Measurements from ENCODE around the gene ISYNA1.

ISYNA1 gene

DNA sequence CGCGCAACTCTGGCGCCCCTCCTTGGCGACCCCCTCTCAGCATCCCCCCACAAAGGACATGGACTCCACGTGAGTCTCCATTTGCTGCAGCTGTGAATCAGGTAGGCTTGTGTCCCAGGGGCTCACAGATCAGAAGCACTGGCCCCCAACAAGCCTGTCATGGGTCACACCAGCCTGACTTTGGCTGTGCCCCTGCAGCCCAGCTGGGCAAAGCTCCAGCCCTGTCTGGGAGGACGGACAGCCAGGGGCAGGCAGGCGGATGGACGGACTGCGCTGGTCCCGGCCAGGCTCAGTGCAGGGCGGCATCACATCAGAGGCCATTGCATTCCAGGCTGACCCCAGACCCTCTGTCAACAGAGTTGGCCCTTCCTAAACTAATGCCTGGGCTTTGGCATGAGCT is 28.4 kb upstream of the ISYNA1 start:
- DNase-seq, result no peak

DNA sequence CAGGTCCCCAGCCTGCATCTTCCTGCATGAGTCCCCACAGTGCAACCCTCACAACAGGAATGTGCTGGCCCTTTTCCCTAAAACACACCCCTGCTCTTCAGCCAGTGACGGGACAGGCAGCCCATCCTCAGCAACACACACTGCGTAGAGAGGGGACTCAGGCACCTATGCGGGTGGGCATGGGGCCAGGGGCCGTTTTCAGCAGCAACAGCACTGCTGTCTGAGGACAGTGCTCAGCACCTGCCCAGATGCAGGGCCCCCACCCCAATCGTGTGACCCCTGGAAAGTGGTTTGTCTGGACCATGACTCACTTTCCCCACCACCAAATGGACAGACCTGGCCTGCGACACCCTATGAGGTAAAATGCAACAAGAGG is 28.0 kb upstream of the ISYNA1 start:
- DNase-seq, result no peak

DNA sequence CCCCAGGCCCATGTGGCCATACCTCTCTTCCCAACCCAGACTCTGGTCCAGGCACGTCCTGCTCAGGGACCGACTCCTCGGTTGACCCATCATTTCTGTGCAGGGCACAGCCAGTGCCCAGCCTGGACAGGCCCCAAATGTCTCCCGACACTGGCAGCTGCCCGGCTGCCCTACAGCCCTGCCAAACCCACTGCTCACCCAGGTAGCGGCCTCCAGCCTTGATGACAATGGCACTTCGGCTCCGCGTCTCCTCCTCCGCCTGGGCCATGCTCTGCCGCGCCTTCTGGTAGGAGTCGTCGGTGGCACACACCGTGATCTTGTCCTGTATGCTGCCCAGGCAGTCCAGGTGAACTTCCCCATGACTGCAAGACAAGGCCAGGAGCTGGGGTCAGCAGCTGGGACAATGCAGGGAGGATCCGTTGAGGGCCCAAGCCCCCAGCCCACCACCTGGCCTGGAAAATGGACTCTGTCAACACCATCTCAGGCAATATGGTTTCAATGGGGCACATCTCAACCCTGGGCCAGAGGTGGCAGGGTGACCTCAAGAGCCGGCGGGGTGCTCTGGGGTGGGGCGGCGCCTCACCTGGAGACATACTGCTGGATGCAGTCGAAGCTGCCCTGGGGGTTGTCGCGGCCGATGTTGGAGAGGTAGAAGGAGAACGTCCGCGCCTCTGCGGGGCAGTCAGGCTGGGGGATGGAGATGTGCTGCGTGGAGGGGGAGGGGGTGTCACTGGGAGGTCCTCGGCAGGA is 27.5 kb upstream of the ISYNA1 start:
- DNase-seq, result no peak

DNA sequence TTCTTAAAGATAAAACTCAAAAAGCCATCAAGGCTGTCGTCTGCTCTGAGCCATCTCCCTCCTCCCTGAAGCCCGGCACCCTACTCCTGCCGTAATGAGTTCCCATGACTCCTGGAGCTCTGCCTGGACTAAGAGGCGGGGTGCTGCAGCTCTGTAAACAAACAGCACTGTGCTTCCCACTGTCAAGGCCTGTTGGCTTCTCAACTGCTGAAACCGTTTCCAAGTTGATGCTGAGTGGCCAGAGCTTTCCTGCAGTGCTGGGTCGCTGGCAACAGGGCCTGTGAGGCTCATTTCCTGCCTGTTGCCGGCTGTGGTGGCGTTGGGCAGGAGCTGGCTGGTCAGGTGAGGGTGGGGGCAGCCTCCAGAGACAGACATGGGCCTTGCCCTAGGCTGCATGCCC is 26.7 kb upstream of the ISYNA1 start:
- DNase-seq, result no peak

DNA sequence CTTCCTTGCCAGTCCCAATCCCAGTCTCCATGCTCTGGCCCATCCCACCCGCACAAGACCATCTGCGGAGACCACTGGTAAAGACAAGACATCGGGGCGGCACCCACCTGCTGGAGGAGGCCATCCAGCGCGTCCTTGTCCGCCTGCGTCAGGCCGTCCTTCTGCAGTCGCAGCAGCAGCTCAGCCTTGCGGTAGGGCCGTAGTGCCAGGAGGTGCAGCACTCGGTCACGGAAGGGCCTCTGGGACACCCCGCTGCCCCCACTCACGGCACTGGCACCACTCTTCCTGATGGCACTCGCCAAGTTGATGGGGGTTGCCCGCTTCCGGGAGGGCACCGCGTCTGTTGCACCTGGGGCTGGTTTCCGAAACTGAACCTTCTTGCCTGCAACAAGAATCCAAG is 23.5 kb upstream of the ISYNA1 start:
- DNase-seq, result no peak

DNA sequence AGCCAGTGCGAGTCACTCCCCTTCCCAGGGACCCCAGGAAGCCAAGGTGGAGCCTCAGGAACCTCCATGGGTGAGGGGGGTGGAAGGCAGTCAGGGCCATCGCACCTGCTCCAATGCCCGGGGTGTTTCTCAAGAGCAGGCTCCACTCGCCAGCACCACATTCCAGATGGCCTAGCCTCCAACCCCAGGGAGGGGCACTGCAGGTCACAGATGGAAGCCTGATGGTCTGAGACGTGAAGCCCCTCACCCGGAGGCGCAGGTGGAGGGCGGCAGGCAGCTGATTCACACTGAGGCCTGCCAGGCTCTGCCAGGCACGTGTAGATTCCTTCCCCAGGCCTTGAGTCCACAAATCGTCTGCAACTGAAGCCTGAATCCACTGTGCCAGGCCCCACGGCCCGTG is 23.0 kb upstream of the ISYNA1 start:
- no peak for DNase-seq

DNA sequence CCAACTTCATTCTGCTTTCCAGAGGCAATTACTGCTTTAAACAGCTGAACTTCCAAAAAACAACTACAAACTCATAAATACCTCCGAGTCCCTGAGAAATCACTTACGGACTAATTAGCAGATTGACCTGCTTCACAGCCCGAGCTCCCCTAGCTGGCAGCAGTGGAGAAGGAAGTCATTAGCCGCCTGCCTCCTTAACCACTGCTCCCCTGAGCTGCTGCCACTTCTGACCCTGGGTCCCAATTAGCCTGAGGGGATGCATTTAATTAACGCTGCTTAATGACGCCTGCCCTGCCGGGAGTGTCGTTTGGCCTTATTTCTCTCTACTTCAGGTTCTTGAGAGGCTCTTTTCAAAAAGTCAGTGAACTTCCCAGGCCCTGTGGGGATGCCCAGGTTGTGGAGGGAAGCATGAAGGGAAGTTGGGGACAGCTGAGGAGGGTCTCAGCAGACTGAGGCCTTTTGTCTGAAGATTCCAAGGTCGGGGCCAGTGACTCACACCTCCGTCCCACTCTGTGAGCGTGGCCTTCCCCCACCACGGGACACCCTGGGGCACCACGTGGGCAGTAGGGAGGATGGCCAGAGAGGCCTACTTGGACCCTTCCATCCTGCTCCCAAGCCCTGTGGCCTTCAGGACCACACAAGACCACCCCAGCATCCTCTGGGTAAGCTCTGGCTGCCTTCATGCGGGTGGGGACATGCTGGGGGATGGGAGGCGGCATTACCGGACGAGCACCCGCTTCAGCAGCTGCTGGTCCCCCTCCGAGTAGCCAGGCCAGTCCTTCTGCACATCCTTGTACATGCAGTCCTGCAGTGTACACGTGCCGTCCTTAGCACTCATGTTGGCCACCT is 19.8 kb upstream of the ISYNA1 start:
- no peak for DNase-seq

DNA sequence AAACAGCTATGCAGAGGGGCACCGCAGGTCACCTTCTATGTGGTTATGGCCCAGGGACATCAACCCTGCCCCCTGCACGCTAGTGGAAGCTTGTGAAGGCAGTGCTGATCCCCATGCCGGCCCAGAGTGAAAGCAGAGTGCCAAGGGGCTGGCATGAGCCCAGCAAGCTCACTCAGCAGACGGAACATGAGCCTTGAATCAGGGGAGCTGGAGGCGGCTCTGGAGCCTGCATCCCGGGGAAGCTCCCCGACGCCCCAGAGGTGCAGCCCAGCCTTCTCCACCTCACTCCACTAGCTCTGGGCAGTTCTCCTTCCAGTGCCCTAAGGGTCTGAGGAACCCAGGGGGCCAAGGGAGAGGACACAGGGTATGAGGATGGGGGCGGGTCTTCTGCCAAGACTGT is 19.0 kb upstream of the ISYNA1 start:
- DNase-seq, result no peak

DNA sequence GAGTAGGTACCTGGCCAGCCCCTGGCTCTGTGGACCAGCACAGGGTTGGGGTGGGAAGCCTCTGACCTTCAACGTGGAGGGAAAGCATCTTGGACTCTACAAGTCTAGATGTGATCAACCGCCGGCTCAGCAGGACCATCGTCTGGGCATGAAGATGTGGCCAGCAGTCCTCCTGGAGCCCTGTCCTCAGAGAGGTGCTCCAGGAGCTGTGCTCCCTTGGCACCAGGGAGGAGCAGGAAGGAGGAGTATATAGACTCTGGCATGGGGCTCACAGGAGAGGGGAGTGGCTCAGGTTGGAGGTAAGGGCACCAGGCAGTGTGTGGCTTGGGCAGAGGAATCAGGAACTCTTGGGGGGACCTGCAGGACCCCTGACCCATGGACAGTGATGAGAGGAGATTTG is 18.3 kb upstream of the ISYNA1 start:
- no peak for DNase-seq

DNA sequence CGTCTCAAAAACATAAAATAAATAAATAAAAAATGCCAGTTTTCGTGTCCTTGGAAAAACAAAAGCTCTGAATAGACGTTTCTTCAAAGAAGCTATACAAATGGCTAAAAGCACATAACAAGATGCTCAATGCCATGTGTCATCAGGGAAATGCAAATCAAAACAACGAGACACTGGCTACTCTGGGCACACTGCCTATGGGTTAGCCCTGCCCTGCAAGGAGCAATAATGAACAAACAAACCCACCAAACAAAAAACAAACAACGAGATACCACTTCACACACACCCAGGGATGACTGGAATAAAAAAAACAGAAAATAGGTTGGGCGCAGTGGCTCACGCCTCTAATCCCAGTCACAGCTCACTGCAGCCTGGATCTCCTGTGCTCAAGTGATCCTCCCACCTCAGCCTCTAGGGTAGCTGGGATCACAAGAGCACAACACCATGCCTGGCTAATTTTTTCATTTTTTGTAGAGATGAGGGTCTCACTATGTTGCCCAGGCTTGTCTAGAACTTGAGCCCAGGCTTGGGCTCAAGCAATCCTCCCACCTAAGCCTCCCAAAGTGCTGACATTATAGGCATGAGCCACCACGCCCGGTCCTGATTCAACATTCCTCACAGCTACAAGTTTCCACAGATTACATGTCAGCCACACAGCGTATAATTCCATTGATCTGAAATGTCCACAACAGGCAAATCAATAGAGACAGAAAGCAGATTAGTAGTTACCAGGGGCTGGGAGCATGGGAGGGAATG is 15.5 kb upstream of the ISYNA1 start:
- DNase-seq, result no peak

DNA sequence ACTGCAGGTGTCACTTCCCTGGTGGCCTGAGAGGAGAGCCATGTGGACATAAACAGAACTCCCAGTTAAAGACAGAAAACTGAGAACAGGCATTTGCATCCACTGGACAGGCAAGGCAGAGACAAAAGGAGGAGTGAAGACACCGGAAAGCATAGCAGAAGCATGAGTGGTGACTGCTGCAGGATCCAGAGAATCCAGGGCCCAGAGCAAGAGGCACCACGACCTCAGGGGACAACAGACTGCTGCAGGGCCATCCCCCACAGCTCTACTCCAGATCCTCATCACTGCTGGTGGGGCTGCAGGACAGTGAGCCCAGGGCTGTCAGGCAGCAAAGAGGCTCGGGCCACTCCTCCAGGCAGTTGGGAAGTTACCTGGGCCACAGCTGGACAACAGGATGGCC is 14.5 kb upstream of the ISYNA1 start:
- no peak for DNase-seq

DNA sequence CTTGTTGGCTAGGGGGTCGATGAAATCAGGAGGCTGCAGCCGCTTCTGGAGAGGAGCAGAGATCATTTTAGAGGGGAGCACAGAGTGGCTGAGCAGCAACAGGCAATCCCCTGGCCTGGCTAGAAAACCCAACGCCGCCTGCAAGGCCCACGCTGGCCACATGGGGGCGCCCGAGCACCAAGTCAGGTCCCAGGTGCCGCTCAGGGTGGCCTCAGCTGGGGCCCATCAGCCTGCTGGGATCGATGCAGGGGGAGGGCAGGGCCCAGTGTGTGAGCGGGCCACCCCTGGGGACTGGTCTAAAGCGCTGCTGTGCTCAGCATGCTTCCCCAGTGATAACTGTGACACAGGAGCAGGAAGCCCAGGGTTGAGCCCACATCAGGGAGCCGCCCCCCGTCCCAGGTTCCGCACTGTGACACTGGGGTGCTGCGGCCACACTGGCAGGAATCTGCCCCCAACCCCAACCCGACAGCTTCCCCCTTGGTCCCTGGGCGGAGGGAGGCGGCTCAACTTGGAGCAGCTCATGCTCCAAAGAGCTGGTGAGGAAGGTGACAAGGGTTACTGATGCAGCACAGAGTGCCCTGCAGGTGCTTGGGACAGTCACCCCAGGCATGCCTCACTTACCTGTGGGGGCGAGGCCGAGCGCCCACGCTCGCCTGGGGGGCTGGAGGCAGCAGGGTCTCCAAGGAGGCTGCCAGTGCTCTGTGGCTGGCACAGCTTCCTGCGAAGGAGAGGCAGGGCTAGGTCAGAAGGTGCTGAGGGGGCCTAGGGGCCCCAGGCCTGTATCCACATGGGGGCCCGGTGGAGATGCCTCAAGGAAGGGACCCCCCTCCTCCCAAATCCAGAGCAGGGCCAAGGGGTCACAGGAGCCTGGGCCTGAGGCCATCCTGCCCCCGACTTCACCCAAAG is 13.3 kb upstream of the ISYNA1 start:
- DNase-seq, result peak; percentile 84 to 86

DNA sequence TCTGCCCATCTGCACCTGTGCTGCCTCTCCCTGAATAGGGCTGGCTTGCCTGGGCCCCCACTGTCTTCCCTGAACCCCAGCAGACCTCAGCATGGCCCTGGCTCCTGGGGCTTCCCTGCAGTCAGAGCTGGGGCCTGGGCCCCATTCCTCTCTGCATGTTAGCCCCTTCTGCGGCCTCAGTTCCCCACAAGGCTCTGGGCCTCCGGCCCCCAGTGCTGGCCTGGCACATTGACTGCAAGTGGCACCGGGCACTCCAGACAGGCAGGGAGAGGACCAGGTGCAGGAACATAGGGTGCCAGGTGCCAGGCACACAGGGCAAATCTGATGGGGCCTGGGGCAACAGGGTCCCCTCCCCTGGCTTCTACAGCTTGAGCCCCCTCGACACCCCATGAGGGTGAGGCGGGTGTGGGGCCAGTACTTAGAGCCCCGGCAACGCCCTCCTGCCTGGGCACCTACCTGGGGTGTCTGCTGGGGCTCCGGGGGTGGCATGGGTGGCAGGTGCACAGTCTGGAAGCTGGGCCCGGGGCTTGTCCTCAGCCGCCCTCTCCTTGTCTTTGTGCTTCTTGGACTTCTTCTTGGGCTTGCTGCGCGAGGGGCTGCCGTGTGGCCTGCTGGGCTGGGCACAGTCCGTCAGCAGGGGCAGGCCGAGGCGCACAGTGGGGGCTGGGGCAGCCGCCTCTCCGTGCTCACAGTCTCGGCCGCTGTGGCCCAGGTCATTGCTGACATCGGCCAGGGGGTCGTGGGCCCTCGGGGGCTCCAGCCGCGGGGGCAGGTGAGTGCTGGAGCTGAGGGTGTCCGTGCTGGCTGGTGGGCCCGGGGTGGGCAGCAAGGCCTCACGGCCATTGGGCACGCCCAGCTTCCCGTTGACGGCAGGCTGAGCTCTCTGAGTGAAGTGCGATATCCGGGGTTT is 12.3 kb upstream of the ISYNA1 start:
- DNase-seq, result no peak

DNA sequence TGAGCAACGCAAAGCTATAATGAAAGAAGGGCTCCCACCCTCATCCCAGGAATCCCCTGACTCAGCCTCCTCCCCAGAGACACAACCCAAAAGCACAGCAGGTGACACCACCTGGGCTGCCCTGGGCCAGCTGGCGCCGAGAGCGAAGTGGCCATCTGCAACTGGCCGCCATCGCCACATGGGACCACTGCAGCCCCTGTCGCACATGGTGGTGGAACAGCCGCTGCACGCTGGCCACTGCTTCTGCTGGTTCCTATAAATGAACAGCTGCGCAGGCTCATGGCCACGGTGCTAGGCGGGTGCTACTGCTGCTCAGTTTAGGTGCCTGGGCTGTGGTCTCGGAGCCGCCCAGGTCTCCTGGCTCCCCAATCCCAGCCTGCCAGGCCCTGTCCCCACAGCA is 11.6 kb upstream of the ISYNA1 start:
- DNase-seq, result no peak

DNA sequence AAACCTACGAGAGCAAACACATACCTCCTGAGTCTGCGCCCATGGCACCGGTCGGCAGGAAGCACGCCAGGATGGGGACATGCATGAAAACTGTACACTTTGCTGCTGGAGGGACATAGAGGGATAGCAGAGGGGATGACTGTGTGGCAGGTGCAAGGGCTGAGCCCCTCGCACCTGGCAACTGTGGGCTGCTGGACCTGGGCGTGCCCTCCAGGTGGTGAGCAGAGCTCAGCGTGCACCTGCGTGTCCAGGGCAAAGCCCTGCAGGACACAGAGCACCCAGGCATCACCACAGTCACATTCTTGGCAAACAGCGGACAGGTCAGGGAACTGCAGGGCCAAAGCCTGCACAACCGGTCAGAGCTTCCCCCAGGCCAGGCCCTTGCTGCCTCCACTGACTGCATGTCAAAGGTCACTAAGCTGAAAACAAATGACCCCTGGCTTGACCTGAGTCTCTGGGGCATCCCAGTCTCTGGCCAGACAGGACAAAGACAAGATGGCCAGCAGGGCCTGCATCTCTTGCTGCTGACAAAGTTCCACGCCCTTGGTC is 9.0 kb upstream of the ISYNA1 start:
- no peak for DNase-seq

DNA sequence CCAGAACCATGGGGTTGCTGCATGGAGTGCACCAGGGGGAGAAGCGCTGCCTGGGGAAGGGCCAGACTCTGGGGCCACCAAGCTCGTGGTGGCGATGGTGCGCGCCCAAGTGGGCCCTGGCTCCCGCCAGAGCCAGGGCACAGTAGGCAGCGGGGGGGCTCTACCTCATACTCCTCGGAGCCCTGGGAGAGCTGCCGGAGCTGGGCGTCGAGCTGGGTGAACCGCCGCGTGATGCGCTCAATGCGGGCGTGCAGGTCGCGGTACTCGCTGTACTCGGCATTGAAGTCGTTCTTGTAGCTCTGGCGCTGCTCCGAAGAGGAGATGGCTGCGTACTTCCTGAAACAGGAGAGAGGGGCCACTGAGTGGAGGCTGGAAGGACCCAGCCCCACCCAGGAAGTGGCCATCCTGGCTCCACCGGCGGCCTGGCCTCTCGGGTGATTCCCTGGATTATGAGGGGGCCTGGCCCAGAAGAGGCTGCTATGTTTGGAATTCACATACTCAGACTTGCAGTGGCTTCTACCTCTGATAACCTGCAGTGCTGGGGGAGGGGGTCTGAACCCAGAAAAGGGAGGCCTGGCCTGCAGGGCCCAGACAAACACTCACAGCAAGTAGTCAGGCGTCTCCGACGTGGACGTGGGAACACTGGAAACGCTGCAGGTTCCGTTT is 8.3 kb upstream of the ISYNA1 start:
- DNase-seq, result no peak

DNA sequence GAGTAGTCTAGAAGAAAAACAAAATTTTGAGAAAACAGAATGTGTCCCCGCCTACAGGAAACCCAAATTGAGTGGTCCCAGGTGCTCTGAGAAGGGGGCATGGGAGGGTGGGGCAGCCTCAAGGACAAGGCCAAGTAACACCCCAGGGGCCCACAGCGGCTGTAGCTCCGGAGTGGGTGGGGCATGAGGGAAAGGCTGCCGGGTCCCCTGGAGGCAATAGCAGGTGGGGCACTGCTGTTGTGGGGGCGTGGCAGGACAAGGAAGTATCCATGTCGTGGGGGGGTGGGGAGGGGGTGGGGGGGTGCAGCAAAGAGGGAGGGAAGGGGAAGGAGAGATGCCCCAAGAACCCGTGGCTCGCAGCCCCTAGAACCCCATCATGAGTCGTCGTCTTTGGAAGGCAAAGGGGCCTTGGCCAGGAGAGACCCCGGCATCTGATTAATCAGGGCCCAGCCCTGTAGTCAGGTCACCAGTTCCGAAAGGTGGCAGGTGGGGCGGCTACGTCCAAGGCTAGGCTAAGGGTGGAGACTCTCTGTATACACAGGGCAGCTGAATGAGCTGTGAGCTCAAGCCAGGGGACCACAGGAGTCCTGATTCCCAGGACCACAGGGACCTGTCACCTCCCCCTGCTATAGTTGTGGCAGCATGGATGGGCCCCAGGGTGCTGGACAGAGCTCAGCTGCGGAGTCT is 7.5 kb upstream of the ISYNA1 start:
- DNase-seq, result no peak

DNA sequence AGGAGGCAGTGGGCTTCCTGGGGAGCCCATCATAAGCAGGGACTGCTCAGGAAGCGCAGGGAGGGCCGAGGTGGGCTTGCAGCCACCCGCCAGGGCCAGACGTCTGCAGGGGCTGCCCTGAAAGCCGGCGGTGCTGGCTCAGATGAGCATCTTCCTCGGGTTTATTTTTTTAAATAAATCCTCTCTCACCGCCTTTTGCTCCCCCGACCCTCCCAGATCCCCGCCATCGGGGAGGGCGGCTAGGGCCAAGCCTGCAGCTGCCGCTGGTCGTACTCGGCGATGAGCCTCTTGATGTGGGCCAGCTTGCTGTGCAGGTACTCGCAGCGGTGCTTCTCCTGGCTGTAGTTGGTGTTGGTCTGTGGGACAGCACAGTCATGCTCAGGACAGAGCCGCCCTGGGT is 6.6 kb upstream of the ISYNA1 start:
- DNase-seq, result no peak

DNA sequence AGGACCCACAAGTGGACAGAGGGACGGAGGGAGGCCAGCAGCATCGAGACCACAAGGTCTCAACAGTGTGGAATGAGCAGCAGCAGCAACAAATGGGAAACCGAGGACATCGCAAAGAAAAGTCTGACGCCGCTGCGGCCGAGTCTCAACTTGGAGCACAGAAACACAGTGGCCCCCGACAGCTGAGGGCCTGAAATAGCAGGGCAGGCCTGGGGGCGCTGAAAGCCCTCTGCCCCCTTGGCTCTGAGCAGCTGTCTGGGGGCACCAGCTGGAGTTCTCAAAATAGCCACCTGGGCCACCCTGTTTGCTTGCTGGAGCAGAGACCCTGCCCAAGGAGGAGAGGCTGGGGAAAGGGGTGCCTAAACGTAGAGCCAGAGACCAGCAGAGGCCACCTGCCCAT is 5.9 kb upstream of the ISYNA1 start:
- DNase-seq, result no peak

DNA sequence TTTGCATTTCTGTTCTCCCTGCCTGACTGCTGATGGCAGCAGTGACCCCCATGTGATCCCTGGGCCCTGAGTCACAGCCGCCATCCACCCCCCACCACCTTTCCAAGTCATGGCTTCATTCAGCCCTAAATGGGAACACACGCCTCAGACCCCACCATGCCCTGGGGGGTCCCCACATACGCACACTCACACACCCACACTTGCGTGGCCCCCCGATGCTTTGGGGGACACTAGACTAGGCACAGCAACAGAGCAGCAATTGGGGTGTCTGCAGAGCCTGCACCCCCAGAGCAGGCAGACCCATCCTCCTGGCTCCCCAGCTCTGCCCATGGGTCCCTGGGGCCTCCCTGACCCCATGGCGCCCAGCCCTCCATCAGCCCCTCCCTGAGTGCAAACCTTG is 5.5 kb upstream of the ISYNA1 start:
- no peak for DNase-seq
